Pons (tissue), 1 donor: ENCODE results near the gene SEMA3A.

Experiments
- DNase-seq: peaks from one replicate; pipeline ENCODE4 v3.0.0-alpha.2; 2016; ENCODE audit warnings: low spot score

The SEMA3A gene

GRCh38 chr7:83921941-83922607, 272.5 kb downstream of the SEMA3A start:
- DNase-seq, result no peak

DNA sequence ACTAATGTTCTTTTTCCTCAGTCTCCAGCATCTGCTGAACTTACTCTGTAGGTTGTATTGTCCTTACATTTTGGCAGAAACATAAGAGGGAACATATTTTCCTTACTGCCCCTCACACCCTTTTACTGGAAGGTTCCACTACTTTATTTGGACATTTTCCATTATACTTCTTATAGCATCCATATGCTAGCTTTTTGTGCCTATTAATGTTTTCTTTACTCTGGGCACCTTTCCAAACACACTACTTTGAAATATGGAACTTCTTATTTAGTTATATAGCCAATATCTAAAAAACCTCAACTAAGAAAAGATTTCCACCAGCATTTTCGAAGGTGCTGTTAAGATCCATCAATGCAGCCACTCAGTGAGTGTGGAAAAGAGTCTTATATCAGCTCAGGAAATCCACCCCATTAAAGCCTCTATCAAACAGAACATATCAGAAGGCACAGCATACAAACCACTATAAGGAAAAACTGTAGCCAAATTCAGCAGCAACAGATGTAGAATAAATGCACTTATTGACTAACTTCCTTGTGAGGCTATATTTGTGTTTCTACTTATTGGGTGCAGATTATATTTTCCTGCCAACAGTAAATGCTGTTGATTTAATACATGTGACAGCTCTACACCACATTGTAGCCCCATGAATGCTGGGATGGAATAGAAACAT, 273.2 kb downstream of the SEMA3A start:
- DNase-seq, result no peak

DNA sequence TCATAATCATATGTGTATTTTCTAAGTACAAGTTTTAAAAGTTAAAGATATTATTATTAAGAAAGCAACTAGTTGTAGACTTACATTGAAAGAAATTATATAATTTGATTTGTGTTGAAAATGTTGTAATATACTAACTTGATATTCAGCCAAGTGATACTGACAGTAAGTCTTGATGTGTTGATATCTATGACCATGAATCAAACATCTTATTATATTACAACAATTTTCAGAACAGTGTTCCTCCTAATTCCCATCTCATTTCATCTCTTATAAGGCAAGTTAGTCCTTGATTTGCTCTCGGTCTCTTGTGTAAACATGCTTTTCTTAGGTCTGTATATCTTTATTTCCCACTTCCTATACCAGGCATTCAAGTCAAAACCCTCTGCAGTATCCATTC, 276.4 kb downstream of the SEMA3A start:
- DNase-seq, result no peak

- no peak for DNase-seq
These were observed 281.4 kb downstream of the SEMA3A start for GRCh38 chr7:83913174-83913573.

DNA sequence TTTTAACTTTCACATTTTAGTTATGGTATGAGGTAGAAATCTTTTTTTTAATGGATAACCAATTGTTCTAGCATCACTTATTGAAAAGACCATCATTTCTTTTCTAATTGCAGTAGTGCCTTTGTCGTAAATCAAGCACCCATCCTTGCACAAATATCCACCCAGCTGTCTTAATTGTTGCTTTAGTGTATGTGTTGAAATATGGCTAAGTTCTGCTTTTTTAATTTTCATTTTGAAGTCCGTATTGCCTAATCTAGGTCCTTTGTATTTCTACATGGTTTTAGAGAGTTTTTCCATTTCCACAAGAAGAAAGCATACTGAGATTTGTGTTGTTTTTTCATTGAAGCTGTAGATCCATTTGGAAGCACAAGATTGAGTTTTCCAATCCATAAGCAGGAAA, 286.1 kb downstream of the SEMA3A start:
- no peak for DNase-seq
